ENCODE results near the gene ESR2.
"Not testable (repeated sequence)": the region's sequence is repeated elsewhere in the genome, so short reads cannot be mapped to it uniquely, and the experiment has no call there.

Gene ESR2

GRCh38 chr14:64293976-64294671 lies at the start of gene ESR2:
TSS of gene ESR2 (minus strand) at chr14:64294371. CDS start at chr14:64282985, 11,386 bp downstream.
- DNase-seq: peak; percentile 81

DNA sequence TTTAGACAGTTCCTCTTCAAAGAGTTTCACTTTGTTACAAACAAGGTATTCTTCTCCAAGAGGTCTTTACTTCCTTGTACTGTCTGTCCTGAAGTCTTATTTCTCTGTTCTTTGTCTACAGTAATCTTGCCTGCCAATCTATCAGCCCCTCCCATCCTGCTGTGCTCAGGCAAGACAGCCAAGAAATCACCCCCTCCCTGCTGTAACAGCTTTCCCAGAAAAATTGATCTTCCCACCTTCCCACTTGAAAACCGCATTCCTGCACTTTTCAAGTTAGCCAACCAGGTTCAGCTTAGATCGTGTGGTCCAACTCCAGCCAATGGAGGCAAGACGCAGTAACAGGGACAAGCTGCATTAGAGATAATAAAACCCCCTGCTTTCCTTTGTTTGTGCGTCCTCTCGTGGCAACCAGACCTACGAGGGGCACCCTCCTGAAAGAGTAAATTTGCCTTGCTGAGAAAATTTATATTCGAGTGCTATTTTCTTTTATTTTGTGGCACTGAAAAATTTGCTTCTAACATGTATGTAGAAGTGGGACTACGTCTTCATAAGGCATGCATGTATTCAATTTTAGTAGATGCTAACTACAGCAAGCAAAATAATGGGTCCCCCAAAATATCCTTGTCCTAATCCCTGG lies 46.5 kb upstream of the ESR2 start:
- DNase-seq: no peak

DNA sequence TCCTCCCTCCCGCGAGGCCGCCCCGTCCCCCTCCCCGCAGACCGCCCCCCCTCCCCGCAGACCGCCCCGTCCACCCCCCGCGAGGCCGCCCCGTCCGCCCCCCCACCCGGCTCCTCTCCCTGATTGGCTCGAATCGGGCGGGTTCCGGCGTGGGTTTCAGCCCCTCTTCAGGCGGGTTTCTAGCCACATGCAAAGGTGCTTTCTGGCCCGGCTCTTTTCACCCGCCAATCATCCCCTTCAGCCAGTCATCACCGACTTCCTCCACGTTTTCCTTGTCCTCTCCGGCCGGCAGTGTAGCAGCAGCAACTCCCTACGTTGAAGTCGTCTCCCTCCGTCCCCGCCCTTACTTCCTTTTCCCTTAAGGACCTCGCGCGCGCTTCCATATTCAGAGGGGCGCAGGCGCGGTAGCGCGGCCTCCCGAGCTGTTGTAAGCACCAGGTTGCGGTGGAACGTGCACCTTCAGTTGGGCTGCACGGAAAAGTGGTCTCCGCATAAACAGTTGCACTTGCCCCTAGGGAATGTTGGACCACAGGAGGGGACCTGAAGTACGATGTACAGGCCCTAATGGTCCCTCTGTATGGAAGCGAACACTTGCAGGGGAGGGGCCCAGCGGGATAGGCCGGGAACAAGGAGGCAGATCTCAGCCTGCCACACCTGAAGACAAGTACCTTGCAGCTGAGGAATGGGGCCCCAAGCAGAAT lies 44.6 kb upstream of the ESR2 start:
- peak; percentile 100 for DNase-seq

- peak; percentile 90 for DNase-seq
Observed at GRCh38 chr14:64337888-64338615, 43.9 kb upstream of the ESR2 start.

- no peak for DNase-seq
Observed at GRCh38 chr14:64329149-64329548, 35.0 kb upstream of the ESR2 start.

GRCh38 chr14:64326502-64326901 lies 32.3 kb upstream of the ESR2 start:
- no peak for DNase-seq

GRCh38 chr14:64324895-64325294 lies 30.7 kb upstream of the ESR2 start:
- peak; percentile 61 for DNase-seq

DNA sequence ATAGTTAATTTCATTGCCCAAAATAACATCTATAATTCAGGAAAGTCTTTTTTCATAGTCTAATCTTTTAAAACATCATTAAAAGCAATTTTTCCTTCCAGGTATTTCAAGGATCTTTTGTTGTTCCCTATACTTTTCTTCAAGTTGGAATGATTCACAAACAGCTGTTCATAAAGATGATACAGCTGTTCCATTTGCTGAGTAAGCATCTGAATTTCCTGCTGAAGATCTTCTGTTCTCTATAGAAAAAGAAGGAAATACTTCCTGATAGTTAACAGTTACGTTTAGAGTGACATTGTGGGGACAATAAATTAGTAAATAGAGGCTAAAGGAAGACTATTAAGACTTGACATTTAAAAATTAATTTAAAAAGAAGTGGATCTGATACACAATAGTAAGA lies 30.3 kb upstream of the ESR2 start:
- peak; percentile 49 for DNase-seq

DNA sequence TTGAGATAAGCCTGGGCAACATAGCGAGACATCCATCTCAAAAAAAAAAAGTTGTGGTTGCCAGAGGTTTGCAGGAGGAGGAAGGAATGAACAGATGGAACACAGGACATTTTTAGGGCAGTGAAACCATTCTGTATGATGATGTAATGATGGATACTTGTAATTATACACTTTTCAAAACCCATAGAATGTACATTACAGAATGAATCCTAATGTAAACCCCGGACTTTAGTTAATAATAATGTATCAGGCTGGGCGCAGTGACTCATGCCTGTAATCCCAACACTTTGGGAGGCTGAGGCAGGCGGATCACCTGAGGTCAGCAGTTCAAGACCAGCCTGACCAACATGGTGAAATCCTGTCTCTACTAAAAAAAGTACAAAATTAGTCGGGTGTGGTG lies 26.2 kb upstream of the ESR2 start:
- peak; percentile 50 for DNase-seq

DNA sequence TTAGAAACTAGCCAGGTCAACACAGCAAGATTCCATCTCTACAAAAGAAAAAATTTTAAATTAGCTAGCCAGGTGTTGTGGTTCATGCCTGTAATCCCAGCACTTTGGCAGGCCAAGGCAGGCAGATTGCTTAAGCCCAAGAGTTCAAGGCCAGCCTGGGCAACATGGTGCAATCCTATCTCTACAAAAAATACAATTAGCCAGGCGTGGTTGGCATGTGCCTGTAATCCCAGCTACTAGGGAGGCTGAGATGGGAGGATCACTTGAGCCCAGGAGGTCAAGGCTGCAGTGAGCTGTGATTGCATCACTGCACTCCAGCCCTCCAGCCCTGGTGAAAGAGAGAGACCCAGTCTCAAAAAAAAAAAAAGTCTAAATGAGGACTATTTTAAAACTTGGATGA lies 24.5 kb upstream of the ESR2 start:
- DNase-seq: not testable (repeated sequence)

GRCh38 chr14:64303471-64303917 lies 9.3 kb upstream of the ESR2 start:
- DNase-seq: peak; percentile 83

- DNase-seq: no peak
Observed at GRCh38 chr14:64298773-64299172, 4.6 kb upstream of the ESR2 start.

DNA sequence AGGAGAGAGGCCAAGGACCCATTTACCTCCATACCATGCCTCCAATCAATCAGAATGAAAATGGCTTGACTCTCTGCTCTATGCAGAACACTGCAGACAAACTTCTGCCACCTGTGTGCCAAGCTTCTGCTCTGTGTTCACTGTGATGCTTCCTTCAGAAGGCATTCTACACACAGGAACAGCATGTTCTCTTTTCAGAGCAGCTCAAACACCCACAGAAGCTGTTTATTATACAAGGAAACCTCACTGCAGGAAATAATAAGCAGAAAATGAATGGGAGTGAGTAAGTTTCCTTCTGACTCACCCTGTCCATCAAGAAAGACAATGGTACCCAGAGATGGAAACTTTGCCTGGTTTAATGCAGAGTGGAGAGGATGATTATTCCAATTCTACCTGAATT lies 2.4 kb upstream of the ESR2 start:
- DNase-seq: peak; percentile 14

GRCh38 chr14:64294672-64295413 lies 672 bp upstream of the ESR2 start:
- peak; percentile 86 for DNase-seq

DNA sequence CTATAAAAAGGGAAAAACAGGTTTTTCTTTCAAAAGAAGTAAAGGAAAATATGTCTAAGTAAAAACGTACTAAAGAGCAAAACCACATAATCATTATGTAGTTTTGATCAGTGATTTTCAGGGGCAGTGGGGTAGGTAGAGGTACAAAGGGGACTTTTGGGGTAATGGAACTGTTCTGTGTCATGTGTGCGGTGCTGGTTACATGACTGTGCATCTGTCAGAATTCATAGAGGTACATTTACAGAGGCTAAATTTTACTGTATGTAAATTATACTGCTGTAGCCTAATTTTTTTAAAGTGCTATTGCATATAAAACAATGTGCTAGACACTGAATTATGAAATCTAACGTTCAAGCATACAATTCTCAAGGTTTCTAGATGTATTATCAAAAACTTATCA lies 2.0 kb downstream of the ESR2 start:
- DNase-seq: no peak

GRCh38 chr14:64289571-64289970 lies 4.6 kb downstream of the ESR2 start:
- no peak for DNase-seq

DNA sequence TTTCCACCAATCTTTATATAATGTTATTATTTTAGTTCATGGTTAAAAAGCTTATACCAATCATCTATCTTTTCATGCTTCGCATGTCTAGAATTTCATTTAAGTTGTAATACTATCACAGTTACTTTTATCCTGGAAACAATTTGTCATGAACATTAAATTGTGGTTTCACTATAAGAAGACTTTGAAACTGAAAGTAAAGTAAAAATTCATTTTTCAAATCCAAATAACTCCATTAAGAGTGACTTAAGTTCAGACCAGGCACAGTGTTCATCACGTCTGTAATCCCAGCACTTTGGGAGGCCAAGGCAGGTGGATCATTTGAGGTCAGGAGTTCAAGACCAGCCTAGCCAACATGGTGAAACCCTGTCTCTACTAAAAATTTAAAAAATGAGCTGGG lies 12.4 kb downstream of the ESR2 start:
- no peak for DNase-seq

- DNase-seq: peak; percentile 20
Observed at GRCh38 chr14:64279704-64280668, 14.2 kb downstream of the ESR2 start.

- DNase-seq: no peak
Observed at GRCh38 chr14:64278458-64278857, 15.7 kb downstream of the ESR2 start.

DNA sequence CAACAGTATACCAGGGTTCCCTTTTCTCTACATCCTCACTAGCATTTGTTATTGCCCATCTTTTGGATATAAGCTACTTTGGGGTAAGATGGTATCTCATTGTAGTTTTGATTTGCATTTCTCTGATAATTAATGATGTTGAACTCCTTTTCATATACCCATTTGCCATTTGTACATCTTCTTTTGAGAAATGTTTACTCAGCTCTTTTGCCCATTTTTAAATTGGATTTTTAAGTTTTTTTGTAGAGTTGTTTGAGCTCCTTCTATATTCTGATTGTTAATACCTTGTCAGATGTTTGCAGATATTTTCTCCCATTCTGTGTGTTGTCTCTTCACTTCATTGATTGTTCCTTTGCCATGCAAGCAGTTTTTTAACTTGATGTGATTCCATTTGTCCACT lies 22.2 kb downstream of the ESR2 start:
- DNase-seq: no peak

DNA sequence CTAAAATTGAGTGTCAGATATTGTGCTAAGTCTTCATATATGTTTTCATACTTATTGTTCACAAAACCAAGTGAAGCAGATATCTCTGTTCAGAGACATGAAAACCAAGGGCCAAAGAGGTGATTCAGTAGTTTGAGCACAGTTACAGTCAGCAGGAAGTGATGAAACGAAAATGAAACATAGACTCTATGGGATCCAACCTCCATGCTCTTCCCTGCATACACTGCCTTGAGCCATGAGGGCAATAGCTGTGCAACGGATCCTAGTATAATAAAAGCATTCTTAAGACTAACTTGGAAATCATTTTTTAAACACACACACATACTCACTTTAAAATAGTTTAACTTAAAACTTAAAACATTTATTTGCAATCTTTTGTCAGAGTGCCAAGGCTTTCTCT lies 27.9 kb downstream of the ESR2 start:
- DNase-seq: no peak
